ENCODE data around the gene AFAP1. TPM values are rescaled to one million over a fixed set of nuclear protein-coding genes. Genes with fewer than 3 reads are reported as not detected.

The AFAP1 gene
- total RNA-seq, 1 donor from 2014 or later = 48.3 TPM

- no peak overlapping the region for H3K4me3 Mint-ChIP-seq
- intact Hi-C loops (cut with micrococcal nuclease) = no loop called here
- H3K9me3 Mint-ChIP-seq = no peaks in the 10 kb centered on the region
- peaks cover 2% of the 10 kb centered on the region for H3K27me3 Mint-ChIP-seq (ENCODE audit: insufficient read depth)
- H3K27ac Mint-ChIP-seq = no peak overlapping the region
- peaks cover 7% of the 10 kb centered on the region for H3K36me3 Mint-ChIP-seq (ENCODE audit: low read depth)
- no peak for DNase-seq (ENCODE audit: low spot score)
- H3K4me1 Mint-ChIP-seq (ENCODE audit: low read depth) = peaks cover 7% of the 10 kb centered on the region
Observed at GRCh38 chr4:7815981-7816380, 123.7 kb downstream of the AFAP1 start.

GRCh38 chr4:7815562-7815961 is 124.1 kb downstream of the AFAP1 start:
- peaks cover 7% of the 10 kb centered on the region for H3K36me3 Mint-ChIP-seq (ENCODE audit: low read depth)
- intact Hi-C loops (cut with micrococcal nuclease) = no loop called here
- H3K4me1 Mint-ChIP-seq (ENCODE audit: low read depth) = peaks cover 7% of the 10 kb centered on the region
- no peak for DNase-seq (ENCODE audit: low spot score)
- H3K4me3 Mint-ChIP-seq = no peak overlapping the region
- H3K27ac Mint-ChIP-seq = no peak overlapping the region
- no peaks in the 10 kb centered on the region for H3K9me3 Mint-ChIP-seq
- peaks cover 2% of the 10 kb centered on the region for H3K27me3 Mint-ChIP-seq (ENCODE audit: insufficient read depth)

GRCh38 chr4:7814451-7814850 is 125.2 kb downstream of the AFAP1 start:
- Mint-ChIP-seq H3K4me3 (no peak overlapping the region), H3K4me1 (ENCODE audit: low read depth) (peaks cover 13% of the 10 kb centered on the region), H3K9me3 (no peaks in the 10 kb centered on the region), H3K27me3 (ENCODE audit: insufficient read depth) (no peaks in the 10 kb centered on the region), H3K36me3 (ENCODE audit: low read depth) (peaks cover 7% of the 10 kb centered on the region), H3K27ac (no peak overlapping the region)
- intact Hi-C loops (cut with micrococcal nuclease) = no loop called here
- no peak for DNase-seq (ENCODE audit: low spot score)

- Mint-ChIP-seq H3K4me1 (ENCODE audit: low read depth) (peaks cover 16% of the 10 kb centered on the region), H3K9me3 (no peaks in the 10 kb centered on the region), H3K36me3 (ENCODE audit: low read depth) (peaks cover 9% of the 10 kb centered on the region), H3K27ac (no peak overlapping the region), H3K27me3 (ENCODE audit: insufficient read depth) (no peaks in the 10 kb centered on the region), H3K4me3 (no peak overlapping the region)
- no peak for DNase-seq (ENCODE audit: low spot score)
- intact Hi-C loops (cut with micrococcal nuclease) = no loop called here
Observed at GRCh38 chr4:7813674-7814073, 126.0 kb downstream of the AFAP1 start.

- intact Hi-C loops (cut with micrococcal nuclease) = no loop called here
- H3K27ac Mint-ChIP-seq = no peak overlapping the region
- no peaks in the 10 kb centered on the region for H3K27me3 Mint-ChIP-seq (ENCODE audit: insufficient read depth)
- H3K36me3 Mint-ChIP-seq (ENCODE audit: low read depth) = peaks cover 11% of the 10 kb centered on the region
- no peak overlapping the region for H3K4me3 Mint-ChIP-seq
- no peaks in the 10 kb centered on the region for H3K9me3 Mint-ChIP-seq
- no peak for DNase-seq (ENCODE audit: low spot score)
- H3K4me1 Mint-ChIP-seq (ENCODE audit: low read depth) = peaks cover 18% of the 10 kb centered on the region
Observed at GRCh38 chr4:7812921-7813320, 126.7 kb downstream of the AFAP1 start.

GRCh38 chr4:7812231-7812857 is 127.3 kb downstream of the AFAP1 start:
- H3K27me3 Mint-ChIP-seq (ENCODE audit: insufficient read depth) = no peaks in the 10 kb centered on the region
- no peaks in the 10 kb centered on the region for H3K9me3 Mint-ChIP-seq
- no peak for DNase-seq (ENCODE audit: low spot score)
- no peak overlapping the region for H3K4me3 Mint-ChIP-seq
- peaks cover 18% of the 10 kb centered on the region for H3K4me1 Mint-ChIP-seq (ENCODE audit: low read depth)
- no peak overlapping the region for H3K27ac Mint-ChIP-seq
- peaks cover 16% of the 10 kb centered on the region for H3K36me3 Mint-ChIP-seq (ENCODE audit: low read depth)
- intact Hi-C loops (cut with micrococcal nuclease) = no loop called here

- Mint-ChIP-seq H3K4me1 (ENCODE audit: low read depth) (peaks cover 18% of the 10 kb centered on the region), H3K4me3 (no peak overlapping the region), H3K27me3 (ENCODE audit: insufficient read depth) (no peaks in the 10 kb centered on the region), H3K36me3 (ENCODE audit: low read depth) (peaks cover 16% of the 10 kb centered on the region), H3K27ac (no peak overlapping the region), H3K9me3 (no peaks in the 10 kb centered on the region)
- intact Hi-C loops (cut with micrococcal nuclease) = no loop called here
- DNase-seq (ENCODE audit: low spot score) = no peak
Observed at GRCh38 chr4:7811536-7812191, 128.0 kb downstream of the AFAP1 start.

GRCh38 chr4:7810783-7811535 is 128.7 kb downstream of the AFAP1 start:
- no peaks in the 10 kb centered on the region for H3K9me3 Mint-ChIP-seq
- no peak overlapping the region for H3K27ac Mint-ChIP-seq
- DNase-seq (ENCODE audit: low spot score) = no peak
- H3K4me3 Mint-ChIP-seq = no peak overlapping the region
- H3K36me3 Mint-ChIP-seq (ENCODE audit: low read depth) = peaks cover 16% of the 10 kb centered on the region
- H3K27me3 Mint-ChIP-seq (ENCODE audit: insufficient read depth) = no peaks in the 10 kb centered on the region
- intact Hi-C loops (cut with micrococcal nuclease) = no loop called here
- H3K4me1 Mint-ChIP-seq (ENCODE audit: low read depth) = peaks cover 18% of the 10 kb centered on the region

GRCh38 chr4:7808752-7809151 is 130.9 kb downstream of the AFAP1 start:
- no peak for DNase-seq (ENCODE audit: low spot score)
- no peak overlapping the region for H3K27ac Mint-ChIP-seq
- H3K9me3 Mint-ChIP-seq = no peaks in the 10 kb centered on the region
- intact Hi-C loops (cut with micrococcal nuclease) = no loop called here
- H3K27me3 Mint-ChIP-seq (ENCODE audit: insufficient read depth) = no peaks in the 10 kb centered on the region
- peaks cover 11% of the 10 kb centered on the region for H3K36me3 Mint-ChIP-seq (ENCODE audit: low read depth)
- no peak overlapping the region for H3K4me3 Mint-ChIP-seq
- H3K4me1 Mint-ChIP-seq (ENCODE audit: low read depth) = peaks cover 14% of the 10 kb centered on the region

- Mint-ChIP-seq H3K4me1 (ENCODE audit: low read depth) (peaks cover 11% of the 10 kb centered on the region), H3K9me3 (no peaks in the 10 kb centered on the region), H3K27ac (no peak overlapping the region), H3K4me3 (no peak overlapping the region), H3K27me3 (ENCODE audit: insufficient read depth) (no peaks in the 10 kb centered on the region), H3K36me3 (ENCODE audit: low read depth) (peaks cover 11% of the 10 kb centered on the region)
- DNase-seq (ENCODE audit: low spot score) = no peak
- intact Hi-C loops (cut with micrococcal nuclease) = no loop called here
Observed at GRCh38 chr4:7808181-7808580, 131.5 kb downstream of the AFAP1 start.

- H3K4me3 Mint-ChIP-seq = no peak overlapping the region
- no peak for DNase-seq (ENCODE audit: low spot score)
- H3K4me1 Mint-ChIP-seq (ENCODE audit: low read depth) = peaks cover 11% of the 10 kb centered on the region
- no peaks in the 10 kb centered on the region for H3K27me3 Mint-ChIP-seq (ENCODE audit: insufficient read depth)
- H3K27ac Mint-ChIP-seq = no peak overlapping the region
- no peaks in the 10 kb centered on the region for H3K9me3 Mint-ChIP-seq
- intact Hi-C loops (cut with micrococcal nuclease) = no loop called here
- H3K36me3 Mint-ChIP-seq (ENCODE audit: low read depth) = peaks cover 11% of the 10 kb centered on the region
Observed at GRCh38 chr4:7807351-7807921, 132.2 kb downstream of the AFAP1 start.

GRCh38 chr4:7806338-7807090 is 133.1 kb downstream of the AFAP1 start:
- intact Hi-C loops (cut with micrococcal nuclease) = no loop called here
- Mint-ChIP-seq H3K4me1 (ENCODE audit: low read depth) (peaks cover 17% of the 10 kb centered on the region), H3K27me3 (ENCODE audit: insufficient read depth) (no peaks in the 10 kb centered on the region), H3K36me3 (ENCODE audit: low read depth) (peaks cover 11% of the 10 kb centered on the region), H3K9me3 (no peaks in the 10 kb centered on the region), H3K27ac (no peak overlapping the region), H3K4me3 (no peak overlapping the region)
- DNase-seq (ENCODE audit: low spot score) = no peak
